HCT116 (cell line): Measurements from ENCODE around the gene BOC. TPM values are rescaled to one million over a fixed set of nuclear protein-coding genes. Genes with fewer than 3 reads are reported as not detected.

Experiments
- ATAC-seq: fragments of 200-7000 bp; cut with Tn5 transposase; 2 replicates; pipeline ENCODE4 v1.9.1; 2020; ENCODE audit warnings: mild to moderate bottlenecking, moderate library complexity
- BruUV-seq: library from RNA; stranded (reverse); fragments of 400-500 nt; replicated peaks from 2 replicates; lab custom pipeline; 2021; lab: Mats Ljungman, UMichigan
- CTCF ChIA-PET: fragments of 300-600 bp; sonication (Branson Sonifier 250); formaldehyde crosslinking; loops from one replicate; lab custom pipeline; 2021; ENCODE audit warnings: antibody characterized with exemption; lab: Charles Lee
- POLR2A ChIA-PET: fragments of 300-600, 350-600 bp; sonication (Branson Sonifier 250); formaldehyde crosslinking; loops from one replicate; lab custom pipeline; 2021; ENCODE audit warnings: antibody characterized with exemption; lab: Charles Lee
- RAD21 ChIA-PET, 2 experiments: fragments of 300-600 bp; sonication (Branson Sonifier 250); formaldehyde crosslinking; loops; one replicate each; lab custom pipeline; 2023; ENCODE audit warnings: low total read pairs in 2 of 2; ENCODE audit not compliant: uncharacterized antibody in 2 of 2, unreplicated experiment in 2 of 2, low non-redundant PET in 1 of 2; lab: Charles Lee
- DNase-seq: peaks from one replicate; pipeline ENCODE4 v3.0.0-alpha.2; 2010; ENCODE audit warnings: low read depth, low spot score
- H2AFZ ChIP-seq: fragments of 200-600 bp; shearing (Covaris generic), sonication (generic); 2 replicates; pipeline ENCODE4 v1.6.1; 2017; ENCODE audit warnings: low read depth, mixed run types, mixed read lengths, antibody characterized with exemption, low read length; ENCODE audit not compliant: poor library complexity, severe bottlenecking
- H3K27ac ChIP-seq: 2 replicates; pipeline ENCODE4 v1.5.1; 2012; ENCODE audit warnings: low read depth, low read length
- H3K27me3 ChIP-seq: fragments of 200-600 bp; sonication (generic); 2 replicates; pipeline ENCODE4 v1.6.1; 2016; ENCODE audit warnings: mixed run types, low read length, mixed read lengths; ENCODE audit not compliant: insufficient read depth
- H3K36me3 ChIP-seq, 2 experiments: fragments of 200-500 bp in 1 of 2; fragments of 200-600 bp in 1 of 2; sonication (Bioruptor generic) in 1 of 2; sonication (generic) in 1 of 2; 2 replicates each; pipeline versions ENCODE4 v1.5.1 to v1.6.1; 2014 to 2016; ENCODE audit warnings: low read length in 2 of 2, inconsistent platforms in 1 of 2, mixed read lengths in 1 of 2, mixed run types in 1 of 2; ENCODE audit not compliant: insufficient read depth in 2 of 2, control insufficient read depth in 1 of 2
- H3K4me1 ChIP-seq, 2 experiments: fragments of 200-600 bp in 1 of 2; sonication (generic) in 1 of 2; 2 replicates each; pipeline versions ENCODE4 v1.5.1 to v1.6.1; 2012 to 2017; ENCODE audit warnings: low read length in 2 of 2, inconsistent platforms in 1 of 2, mild to moderate bottlenecking in 1 of 2, mixed read lengths in 1 of 2, mixed run types in 1 of 2, moderate library complexity in 1 of 2; ENCODE audit not compliant: insufficient read depth in 2 of 2, control insufficient read depth in 1 of 2
- H3K4me2 ChIP-seq: fragments of 200-600 bp; sonication (generic); 2 replicates; pipeline ENCODE4 v1.6.1; 2017; ENCODE audit warnings: mixed run types, low read length, mixed read lengths
- H3K4me3 ChIP-seq, 2 experiments: fragments of 200-600 bp in 1 of 2; sonication (generic) in 1 of 2; replicated peaks in 1 of 2; 2 replicates each; pipeline ENCODE4 v1.5.1; 2011 to 2016; ENCODE audit warnings: low read length in 2 of 2, control low read depth in 1 of 2, low read depth in 1 of 2, mild to moderate bottlenecking in 1 of 2, mixed read lengths in 1 of 2, mixed run types in 1 of 2
- H3K79me2 ChIP-seq: fragments of 200-600 bp; sonication (generic); 2 replicates; pipeline ENCODE4 v1.6.1; 2017; ENCODE audit warnings: mild to moderate bottlenecking, mixed run types, low read length, moderate library complexity, mixed read lengths; ENCODE audit not compliant: insufficient read depth
- H3K9ac ChIP-seq: fragments of 200-600 bp; sonication (generic); 2 replicates; pipeline ENCODE4 v1.6.1; 2016; ENCODE audit warnings: low read length, mixed read lengths
- H3K9me2 ChIP-seq: fragments of 200-600 bp; sonication (generic), shearing (Covaris generic); 2 replicates; pipeline ENCODE4 v1.6.1; 2017; ENCODE audit warnings: mixed run types, mild to moderate bottlenecking, moderate library complexity; ENCODE audit not compliant: insufficient read depth
- H3K9me3 ChIP-seq, 2 experiments: fragments of 200-500 bp in 1 of 2; fragments of 200-600 bp in 1 of 2; sonication (Bioruptor generic) in 1 of 2; sonication (generic) in 1 of 2; 2 replicates each; pipeline ENCODE4 v1.6.1; 2014 to 2017; ENCODE audit warnings: low read length in 2 of 2, mixed read lengths in 2 of 2, inconsistent platforms in 1 of 2, low read depth in 1 of 2, mild to moderate bottlenecking in 1 of 2, mixed run types in 1 of 2, moderate library complexity in 1 of 2; ENCODE audit not compliant: control insufficient read depth in 1 of 2, insufficient read depth in 1 of 2
- H4K20me1 ChIP-seq: fragments of 200-600 bp; sonication (generic), shearing (Covaris generic); 2 replicates; pipeline ENCODE4 v1.6.1; 2017; ENCODE audit warnings: mixed run types, mild to moderate bottlenecking, moderate library complexity; ENCODE audit not compliant: insufficient read depth
- EGR1 ChIP-seq: IDR thresholded peaks from 2 replicates; pipeline ENCODE4 v1.6.1; 2012; ENCODE audit warnings: low read depth
- ELF1 ChIP-seq: IDR thresholded peaks from 2 replicates; pipeline ENCODE4 v1.6.1; 2012; ENCODE audit warnings: low read depth, borderline replicate concordance
- EZH2 ChIP-seq: fragments of 200-600 bp; sonication (generic); IDR thresholded peaks from 2 replicates; pipeline ENCODE4 v1.6.1; 2017; ENCODE audit warnings: antibody characterized with exemption, mixed run types
- FOSL1 ChIP-seq: IDR thresholded peaks from 2 replicates; pipeline ENCODE4 v1.6.1; 2012; ENCODE audit warnings: low read depth
- JUND ChIP-seq: IDR thresholded peaks from 2 replicates; pipeline ENCODE4 v1.6.1; 2012
- POLR2AphosphoS5 ChIP-seq: IDR thresholded peaks from 2 replicates; pipeline ENCODE4 v1.6.1; 2011; ENCODE audit warnings: mild to moderate bottlenecking, low read depth, low read length, moderate library complexity
- RAD21 ChIP-seq: IDR thresholded peaks from 2 replicates; pipeline ENCODE4 v1.6.1; 2012; ENCODE audit warnings: low read depth, mild to moderate bottlenecking
- SP1 ChIP-seq: IDR thresholded peaks from 2 replicates; pipeline ENCODE4 v1.6.1; 2012; ENCODE audit warnings: low read depth
- TCF7L2 ChIP-seq: IDR thresholded peaks from 2 replicates; pipeline ENCODE4 v1.7.0; 2011; ENCODE audit warnings: borderline replicate concordance, inconsistent platforms; ENCODE audit not compliant: insufficient read depth, insufficient read length; ENCODE audit errors: extremely low read depth
- ZFX ChIP-seq: fragments of 450-650 bp; IDR thresholded peaks from 2 replicates; pipeline ENCODE4 v1.6.1; 2017
- ZNF274 ChIP-seq: fragments of 200-500 bp; sonication (Bioruptor generic); IDR thresholded peaks from 2 replicates; pipeline ENCODE4 v1.6.1; 2014; ENCODE audit warnings: mild to moderate bottlenecking, low read depth, low read length, inconsistent platforms
- intact Hi-C: fragments of 100-400 bp; cut with micrococcal nuclease; formaldehyde crosslinking; loops from 2 replicates; pipeline ENCODE4 v1.10.0; 2022
- total RNA-seq: library from RNA; stranded (reverse); gene quantifications from one replicate; pipeline ENCODE4 v1.2.1, GENCODE V29; 2021; ENCODE audit not compliant: unreplicated experiment
- TF ChIP-seq, protein P1 (sequence below): IDR thresholded peaks from 2 replicates; pipeline ENCODE4 v1.6.1; 2012; ENCODE audit warnings: low read depth
- TF ChIP-seq, protein P2 (sequence below), 3 experiments: fragments of 200-600 bp in 1 of 3; sonication (generic) in 1 of 3; IDR thresholded peaks in 2 of 3; conservative IDR thresholded peaks in 1 of 3; 2 replicates each; pipeline ENCODE4 v1.5.1; 2012 to 2017; ENCODE audit warnings: low read depth in 2 of 3, low read length in 2 of 3, antibody characterized with exemption in 1 of 3, borderline replicate concordance in 1 of 3, control low read depth in 1 of 3, mild to moderate bottlenecking in 1 of 3, mixed read lengths in 1 of 3, mixed run types in 1 of 3, moderate library complexity in 1 of 3; ENCODE audit not compliant: insufficient read depth in 1 of 3
- TF ChIP-seq, protein P3 (sequence below): IDR thresholded peaks from 2 replicates; pipeline ENCODE4 v1.6.1; 2011; ENCODE audit warnings: mild to moderate bottlenecking, low read length, moderate library complexity; ENCODE audit not compliant: insufficient replicate concordance; ENCODE audit errors: extremely low read depth
- TF ChIP-seq, protein P4 (sequence below): IDR thresholded peaks from 2 replicates; pipeline ENCODE4 v1.6.1; 2012

BOC gene
- total RNA-seq, 1 experiment from 2014 or later = 3.3 TPM

DNA sequence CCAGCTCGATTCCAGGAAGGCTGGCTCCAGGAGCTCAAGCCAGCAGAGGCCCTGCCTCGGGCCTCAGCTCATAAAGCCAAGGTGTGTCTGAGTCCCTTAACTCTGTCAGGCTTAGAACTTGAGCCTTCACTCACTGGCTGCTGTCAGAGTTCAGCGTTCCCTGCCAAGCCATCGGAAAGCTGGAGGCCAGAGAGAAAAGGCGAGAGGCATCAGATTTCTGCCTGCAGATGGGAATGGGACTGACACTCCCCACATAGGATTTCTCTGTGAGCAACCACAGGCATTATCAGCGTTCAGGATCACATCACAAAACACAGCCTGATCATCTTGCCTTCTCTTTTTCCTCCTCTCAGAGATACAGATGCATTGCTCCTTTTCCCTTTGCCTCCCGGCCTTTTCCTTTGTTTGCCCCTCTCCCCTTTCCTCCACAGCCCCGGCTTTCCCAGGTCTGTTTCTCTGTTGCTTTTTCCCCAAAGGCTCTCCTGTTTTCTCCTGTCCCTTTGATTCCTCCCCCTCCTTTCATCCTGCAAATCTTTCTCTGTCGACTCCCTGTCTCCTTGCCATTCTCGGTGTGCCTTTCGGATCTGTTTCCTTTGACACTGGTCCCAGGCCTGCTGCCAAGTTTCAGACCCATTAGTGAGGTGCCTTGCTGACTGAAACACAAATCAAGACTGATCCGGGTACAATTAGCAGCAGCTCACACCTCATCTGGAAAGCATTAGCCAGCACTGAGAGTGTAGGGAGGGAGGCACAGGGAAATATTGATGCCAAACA, 44.5 kb upstream of the BOC start:
- H3K79me2 ChIP-seq = no peaks in the 10 kb centered on the region
- no peak overlapping the region for H2AFZ ChIP-seq
- RAD21 ChIA-PET = no interaction called here
- TF ChIP-seq ZNF274 = no peak
- TF ChIP-seq TCF7L2 = no peak
- TF ChIP-seq ELF1 = no peak
- TF ChIP-seq, protein P1, sequence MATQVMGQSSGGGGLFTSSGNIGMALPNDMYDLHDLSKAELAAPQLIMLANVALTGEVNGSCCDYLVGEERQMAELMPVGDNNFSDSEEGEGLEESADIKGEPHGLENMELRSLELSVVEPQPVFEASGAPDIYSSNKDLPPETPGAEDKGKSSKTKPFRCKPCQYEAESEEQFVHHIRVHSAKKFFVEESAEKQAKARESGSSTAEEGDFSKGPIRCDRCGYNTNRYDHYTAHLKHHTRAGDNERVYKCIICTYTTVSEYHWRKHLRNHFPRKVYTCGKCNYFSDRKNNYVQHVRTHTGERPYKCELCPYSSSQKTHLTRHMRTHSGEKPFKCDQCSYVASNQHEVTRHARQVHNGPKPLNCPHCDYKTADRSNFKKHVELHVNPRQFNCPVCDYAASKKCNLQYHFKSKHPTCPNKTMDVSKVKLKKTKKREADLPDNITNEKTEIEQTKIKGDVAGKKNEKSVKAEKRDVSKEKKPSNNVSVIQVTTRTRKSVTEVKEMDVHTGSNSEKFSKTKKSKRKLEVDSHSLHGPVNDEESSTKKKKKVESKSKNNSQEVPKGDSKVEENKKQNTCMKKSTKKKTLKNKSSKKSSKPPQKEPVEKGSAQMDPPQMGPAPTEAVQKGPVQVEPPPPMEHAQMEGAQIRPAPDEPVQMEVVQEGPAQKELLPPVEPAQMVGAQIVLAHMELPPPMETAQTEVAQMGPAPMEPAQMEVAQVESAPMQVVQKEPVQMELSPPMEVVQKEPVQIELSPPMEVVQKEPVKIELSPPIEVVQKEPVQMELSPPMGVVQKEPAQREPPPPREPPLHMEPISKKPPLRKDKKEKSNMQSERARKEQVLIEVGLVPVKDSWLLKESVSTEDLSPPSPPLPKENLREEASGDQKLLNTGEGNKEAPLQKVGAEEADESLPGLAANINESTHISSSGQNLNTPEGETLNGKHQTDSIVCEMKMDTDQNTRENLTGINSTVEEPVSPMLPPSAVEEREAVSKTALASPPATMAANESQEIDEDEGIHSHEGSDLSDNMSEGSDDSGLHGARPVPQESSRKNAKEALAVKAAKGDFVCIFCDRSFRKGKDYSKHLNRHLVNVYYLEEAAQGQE = no peak
- no peak for TF ChIP-seq EGR1
- TF ChIP-seq, protein P2, sequence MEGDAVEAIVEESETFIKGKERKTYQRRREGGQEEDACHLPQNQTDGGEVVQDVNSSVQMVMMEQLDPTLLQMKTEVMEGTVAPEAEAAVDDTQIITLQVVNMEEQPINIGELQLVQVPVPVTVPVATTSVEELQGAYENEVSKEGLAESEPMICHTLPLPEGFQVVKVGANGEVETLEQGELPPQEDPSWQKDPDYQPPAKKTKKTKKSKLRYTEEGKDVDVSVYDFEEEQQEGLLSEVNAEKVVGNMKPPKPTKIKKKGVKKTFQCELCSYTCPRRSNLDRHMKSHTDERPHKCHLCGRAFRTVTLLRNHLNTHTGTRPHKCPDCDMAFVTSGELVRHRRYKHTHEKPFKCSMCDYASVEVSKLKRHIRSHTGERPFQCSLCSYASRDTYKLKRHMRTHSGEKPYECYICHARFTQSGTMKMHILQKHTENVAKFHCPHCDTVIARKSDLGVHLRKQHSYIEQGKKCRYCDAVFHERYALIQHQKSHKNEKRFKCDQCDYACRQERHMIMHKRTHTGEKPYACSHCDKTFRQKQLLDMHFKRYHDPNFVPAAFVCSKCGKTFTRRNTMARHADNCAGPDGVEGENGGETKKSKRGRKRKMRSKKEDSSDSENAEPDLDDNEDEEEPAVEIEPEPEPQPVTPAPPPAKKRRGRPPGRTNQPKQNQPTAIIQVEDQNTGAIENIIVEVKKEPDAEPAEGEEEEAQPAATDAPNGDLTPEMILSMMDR (IDR thresholded peaks at IDR 0.05 in 2 of 3, conservative IDR thresholded peaks at IDR 0.05 in 1 of 3; ENCODE audit: borderline replicate concordance in 1 of 3, insufficient read depth in 1 of 3, low read depth in 2 of 3, low read length in 2 of 3) = no peak
- no peak for TF ChIP-seq JUND
- no peak for TF ChIP-seq SP1
- TF ChIP-seq, protein P3, sequence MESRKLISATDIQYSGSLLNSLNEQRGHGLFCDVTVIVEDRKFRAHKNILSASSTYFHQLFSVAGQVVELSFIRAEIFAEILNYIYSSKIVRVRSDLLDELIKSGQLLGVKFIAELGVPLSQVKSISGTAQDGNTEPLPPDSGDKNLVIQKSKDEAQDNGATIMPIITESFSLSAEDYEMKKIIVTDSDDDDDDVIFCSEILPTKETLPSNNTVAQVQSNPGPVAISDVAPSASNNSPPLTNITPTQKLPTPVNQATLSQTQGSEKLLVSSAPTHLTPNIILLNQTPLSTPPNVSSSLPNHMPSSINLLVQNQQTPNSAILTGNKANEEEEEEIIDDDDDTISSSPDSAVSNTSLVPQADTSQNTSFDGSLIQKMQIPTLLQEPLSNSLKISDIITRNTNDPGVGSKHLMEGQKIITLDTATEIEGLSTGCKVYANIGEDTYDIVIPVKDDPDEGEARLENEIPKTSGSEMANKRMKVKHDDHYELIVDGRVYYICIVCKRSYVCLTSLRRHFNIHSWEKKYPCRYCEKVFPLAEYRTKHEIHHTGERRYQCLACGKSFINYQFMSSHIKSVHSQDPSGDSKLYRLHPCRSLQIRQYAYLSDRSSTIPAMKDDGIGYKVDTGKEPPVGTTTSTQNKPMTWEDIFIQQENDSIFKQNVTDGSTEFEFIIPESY = no peak
- TF ChIP-seq, protein P4, sequence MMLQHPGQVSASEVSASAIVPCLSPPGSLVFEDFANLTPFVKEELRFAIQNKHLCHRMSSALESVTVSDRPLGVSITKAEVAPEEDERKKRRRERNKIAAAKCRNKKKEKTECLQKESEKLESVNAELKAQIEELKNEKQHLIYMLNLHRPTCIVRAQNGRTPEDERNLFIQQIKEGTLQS = no peak
- TF ChIP-seq FOSL1 = no peak
- TF ChIP-seq EZH2 = no peak
- TF ChIP-seq ZFX = no peak
- no peak for TF ChIP-seq POLR2AphosphoS5
- TF ChIP-seq RAD21 = no peak
- TF ChIP-seq, all 23 proteins: peak for 0
- no peak overlapping the region for H3K9ac ChIP-seq
- ATAC-seq (no peak), DNase-seq (no peak)
- no peaks in the 10 kb centered on the region for H3K4me1 ChIP-seq
- H4K20me1 ChIP-seq = no peaks in the 10 kb centered on the region
- H3K27me3 ChIP-seq = no peaks in the 10 kb centered on the region
- no peak overlapping the region for H3K4me3 ChIP-seq
- BruUV-seq = no TSS peak
- H3K9me3 ChIP-seq = no peaks in the 10 kb centered on the region
- ChIA-PET POLR2A (no interaction called here), CTCF (no interaction called here)
- no peak overlapping the region for H3K27ac ChIP-seq
- H3K36me3 ChIP-seq = no peaks in the 10 kb centered on the region
- intact Hi-C loops = no loop called here
- no peaks in the 10 kb centered on the region for H3K9me2 ChIP-seq
- H3K4me2 ChIP-seq = no peak overlapping the region
